H9 (cell line): ENCODE results near the gene HIPK2. TPM values are rescaled to one million over a fixed set of nuclear protein-coding genes. Genes with fewer than 3 reads are reported as not detected.

Experiments used
- DNase-seq: peaks from one replicate; pipeline ENCODE4 v3.0.0-alpha.2; 2017
- H2AFZ ChIP-seq: one replicate; pipeline ENCODE4 v1.6.1; 2013; ENCODE audit warnings: mild to moderate bottlenecking, low read length, control low read depth, moderate library complexity
- H2AK5ac ChIP-seq: 2 replicates; pipeline ENCODE4 v1.6.1; 2013; ENCODE audit warnings: low read length, control low read depth, mixed read lengths; ENCODE audit not compliant: insufficient read length
- H2BK120ac ChIP-seq: one replicate; pipeline ENCODE4 v1.6.1; 2013; ENCODE audit warnings: low read depth, mild to moderate bottlenecking, low read length, control low read depth, inconsistent platforms; ENCODE audit not compliant: poor library complexity, severe bottlenecking
- H2BK12ac ChIP-seq: 2 replicates; pipeline ENCODE4 v1.6.1; 2013; ENCODE audit warnings: low read length, control low read depth, mixed read lengths, low read depth; ENCODE audit not compliant: insufficient read length
- H2BK15ac ChIP-seq: 2 replicates; pipeline ENCODE4 v1.6.1; 2013; ENCODE audit warnings: low read depth, low read length, control low read depth
- H2BK20ac ChIP-seq: one replicate; pipeline ENCODE4 v1.6.1; 2013; ENCODE audit warnings: low read depth, mild to moderate bottlenecking, low read length, control low read depth, inconsistent platforms; ENCODE audit not compliant: poor library complexity, severe bottlenecking
- H2BK5ac ChIP-seq: 2 replicates; pipeline ENCODE4 v1.6.1; 2013; ENCODE audit warnings: low read length, control low read depth, mixed read lengths; ENCODE audit not compliant: insufficient read length
- H3K14ac ChIP-seq: 2 replicates; pipeline ENCODE4 v1.6.1; 2013; ENCODE audit warnings: low read length, control low read depth; ENCODE audit not compliant: insufficient read depth
- H3K18ac ChIP-seq: 2 replicates; pipeline ENCODE4 v1.6.1; 2013; ENCODE audit warnings: low read depth, mild to moderate bottlenecking, mixed read lengths, low read length, control low read depth; ENCODE audit not compliant: insufficient read length
- H3K23ac ChIP-seq: 2 replicates; pipeline ENCODE4 v1.6.1; 2013; ENCODE audit warnings: low read length, control low read depth, mixed read lengths, low read depth; ENCODE audit not compliant: insufficient read length
- H3K23me2 ChIP-seq: 2 replicates; pipeline ENCODE4 v1.6.1; 2013; ENCODE audit warnings: low read depth, mild to moderate bottlenecking, mixed read lengths, low read length, control low read depth; ENCODE audit not compliant: insufficient read length, poor library complexity, severe bottlenecking
- H3K27ac ChIP-seq: 2 replicates; pipeline ENCODE4 v1.5.1; 2013; ENCODE audit warnings: low read length, control low read depth, mixed read lengths, low read depth; ENCODE audit not compliant: insufficient read length
- H3K27me3 ChIP-seq: 2 replicates; pipeline ENCODE4 v1.6.1; 2013; ENCODE audit warnings: low read length, control low read depth, inconsistent platforms; ENCODE audit not compliant: insufficient read depth
- H3K4ac ChIP-seq: 2 replicates; pipeline ENCODE4 v1.6.1; 2013; ENCODE audit warnings: low read depth, mild to moderate bottlenecking, control low read depth, inconsistent platforms, low read length, moderate library complexity
- H3K4me1 ChIP-seq: 2 replicates; pipeline ENCODE4 v1.6.1; 2013; ENCODE audit warnings: low read length, control low read depth, inconsistent platforms; ENCODE audit not compliant: insufficient read depth
- H3K4me2 ChIP-seq: 2 replicates; pipeline ENCODE4 v1.6.1; 2013; ENCODE audit warnings: low read length, control low read depth, mixed read lengths; ENCODE audit not compliant: insufficient read length, insufficient read depth
- H3K56ac ChIP-seq: 2 replicates; pipeline ENCODE4 v1.6.1; 2013; ENCODE audit warnings: low read depth, mild to moderate bottlenecking, mixed read lengths, low read length, control low read depth; ENCODE audit not compliant: insufficient read length
- H3K79me1 ChIP-seq: 2 replicates; pipeline ENCODE4 v1.6.1; 2013; ENCODE audit warnings: low read depth, mild to moderate bottlenecking, moderate library complexity, low read length, control low read depth, inconsistent platforms; ENCODE audit not compliant: insufficient read depth, poor library complexity, severe bottlenecking
- H3K79me2 ChIP-seq: 2 replicates; pipeline ENCODE4 v1.6.1; 2013; ENCODE audit warnings: low read length, control low read depth, inconsistent platforms; ENCODE audit not compliant: insufficient read depth
- H3K9ac ChIP-seq: 2 replicates; pipeline ENCODE4 v1.6.1; 2013; ENCODE audit warnings: low read length, control low read depth, mixed read lengths; ENCODE audit not compliant: insufficient read length; ENCODE audit errors: extremely low read depth
- H3K9me3 ChIP-seq: one replicate; pipeline ENCODE4 v1.6.1; 2013; ENCODE audit warnings: low read depth, low read length, inconsistent platforms; ENCODE audit not compliant: control insufficient read depth
- H3T11ph ChIP-seq: one replicate; pipeline ENCODE4 v1.6.1; 2013; ENCODE audit warnings: mild to moderate bottlenecking, low read length, control low read depth, inconsistent platforms
- H4K20me1 ChIP-seq: one replicate; pipeline ENCODE4 v1.6.1; 2013; ENCODE audit not compliant: control insufficient read depth, insufficient read length, insufficient read depth
- H4K5ac ChIP-seq: 2 replicates; pipeline ENCODE4 v1.6.1; 2013; ENCODE audit warnings: low read depth, mild to moderate bottlenecking, mixed read lengths, low read length, control low read depth; ENCODE audit not compliant: insufficient read length
- H4K8ac ChIP-seq: replicated peaks from 2 replicates; pipeline ENCODE4 v1.6.1; 2013; ENCODE audit warnings: low read length, control low read depth, mixed read lengths, low read depth; ENCODE audit not compliant: insufficient read length
- H4K91ac ChIP-seq: 2 replicates; pipeline ENCODE4 v1.6.1; 2013; ENCODE audit warnings: low read depth, mild to moderate bottlenecking, moderate library complexity, mixed read lengths, low read length, control low read depth; ENCODE audit not compliant: insufficient read length
- H3K27ac Mint-ChIP-seq, 3 experiments: 2 replicates in 2 of 3; 3 replicates in 1 of 3; pipeline ENCODE4 v1.8.0; 2020 to 2021; ENCODE audit warnings: mixed read lengths in 3 of 3, mild to moderate bottlenecking in 1 of 3, moderate library complexity in 1 of 3
- H3K27me3 Mint-ChIP-seq: 2 replicates; pipeline ENCODE4 v1.8.0; 2021; ENCODE audit warnings: low read depth, mild to moderate bottlenecking, moderate library complexity, mixed read lengths
- H3K36me3 Mint-ChIP-seq, 3 experiments: 2 replicates in 2 of 3; 3 replicates in 1 of 3; pipeline ENCODE4 v1.8.0; 2020 to 2021; ENCODE audit warnings: low read depth in 3 of 3, mixed read lengths in 3 of 3; ENCODE audit not compliant: insufficient read depth in 1 of 3
- H3K4me1 Mint-ChIP-seq, 2 experiments: 2 replicates each; pipeline ENCODE4 v1.8.0; 2020; ENCODE audit warnings: mixed read lengths in 2 of 2
- H3K4me3 Mint-ChIP-seq, 2 experiments: 2 replicates in 1 of 2; 3 replicates in 1 of 2; pipeline ENCODE4 v1.8.0; 2020 to 2021; ENCODE audit warnings: mild to moderate bottlenecking in 2 of 2, mixed read lengths in 2 of 2, moderate library complexity in 1 of 2
- H3K9me3 Mint-ChIP-seq, 2 experiments: 2 replicates in 1 of 2; 3 replicates in 1 of 2; pipeline ENCODE4 v1.8.0; 2020; ENCODE audit warnings: mild to moderate bottlenecking in 2 of 2, mixed read lengths in 2 of 2, moderate library complexity in 1 of 2
- WGBS: extraction: QIAGEN DNeasy Blood & Tissue Kit; methylation state at CpG from one replicate; pipeline ENCODE4 v1.1.7; 2013; ENCODE audit warnings: missing lambda C conversion rate, low lambda C conversion rate, mixed read lengths; ENCODE audit not compliant: insufficient read length; ENCODE audit errors: extremely low coverage; 5-methylcytosine and 5-hydroxymethylcytosine counted together
- total RNA-seq: library from RNA; stranded (reverse); gene quantifications from 2 replicates; pipeline ENCODE4 v1.2.1, GENCODE V29; 2021
- TF ChIP-seq, protein P1 (sequence below): fragments of 200-600 bp; sonication (generic); conservative IDR thresholded peaks from 3 replicates; pipeline ENCODE4 v1.8.0; 2021; ENCODE audit warnings: antibody characterized with exemption, mild to moderate bottlenecking

HIPK2 gene
- total RNA-seq, 1 experiment from 2014 or later, result 21.9 TPM

GRCh38 chr7:139731802-139732470 is 45.9 kb downstream of the HIPK2 start:
- Histone ChIP-seq H3K9ac (no peak overlapping the region), H3K18ac (no peak overlapping the region), H3K4me1 (no peaks in the 10 kb centered on the region), H3K14ac (no peak overlapping the region), H2BK12ac (no peak overlapping the region), H2BK120ac (no peak overlapping the region), H4K20me1 (no peaks in the 10 kb centered on the region), H2BK20ac (no peak overlapping the region), H4K8ac (no peak overlapping the region), H3K9me3 (no peaks in the 10 kb centered on the region), H2AK5ac (no peak overlapping the region), H3K4ac (no peak overlapping the region), H3K23ac (no peak overlapping the region), H2BK5ac (no peak overlapping the region), H3K56ac (no peak overlapping the region), H3T11ph (no peak overlapping the region), H4K91ac (no peak overlapping the region), H3K27ac (no peak overlapping the region), H2AFZ (no peak overlapping the region), H2BK15ac (no peak overlapping the region), H3K79me1 (no peaks in the 10 kb centered on the region), H4K5ac (no peak overlapping the region), H3K23me2 (no peaks in the 10 kb centered on the region), H3K79me2 (no peaks in the 10 kb centered on the region; the same call in 1 of the 2 replicates), H3K27me3 (no peaks in the 10 kb centered on the region), H3K4me2 (no peak overlapping the region)
- no peak for DNase-seq
- Mint-ChIP-seq H3K9me3 (no peaks in the 10 kb centered on the region; a peak in 1 of 5 replicates), H3K36me3 (peaks cover 3 to 16% (median 5%) of the 10 kb centered on the region in 3 experiments; a peak in 5 of 7 replicates), H3K4me3 (no peak overlapping the region), H3K4me1 (peaks cover 13 to 19% of the 10 kb centered on the region in 2 experiments), H3K27ac (peak overlapping the region in 1 of 3 experiments; percentile 28; a peak in 2 of 7 replicates), H3K27me3 (no peaks in the 10 kb centered on the region)
- no CpG with 5 or more reads among the region's 9 CpGs for WGBS
- TF ChIP-seq, protein P1, sequence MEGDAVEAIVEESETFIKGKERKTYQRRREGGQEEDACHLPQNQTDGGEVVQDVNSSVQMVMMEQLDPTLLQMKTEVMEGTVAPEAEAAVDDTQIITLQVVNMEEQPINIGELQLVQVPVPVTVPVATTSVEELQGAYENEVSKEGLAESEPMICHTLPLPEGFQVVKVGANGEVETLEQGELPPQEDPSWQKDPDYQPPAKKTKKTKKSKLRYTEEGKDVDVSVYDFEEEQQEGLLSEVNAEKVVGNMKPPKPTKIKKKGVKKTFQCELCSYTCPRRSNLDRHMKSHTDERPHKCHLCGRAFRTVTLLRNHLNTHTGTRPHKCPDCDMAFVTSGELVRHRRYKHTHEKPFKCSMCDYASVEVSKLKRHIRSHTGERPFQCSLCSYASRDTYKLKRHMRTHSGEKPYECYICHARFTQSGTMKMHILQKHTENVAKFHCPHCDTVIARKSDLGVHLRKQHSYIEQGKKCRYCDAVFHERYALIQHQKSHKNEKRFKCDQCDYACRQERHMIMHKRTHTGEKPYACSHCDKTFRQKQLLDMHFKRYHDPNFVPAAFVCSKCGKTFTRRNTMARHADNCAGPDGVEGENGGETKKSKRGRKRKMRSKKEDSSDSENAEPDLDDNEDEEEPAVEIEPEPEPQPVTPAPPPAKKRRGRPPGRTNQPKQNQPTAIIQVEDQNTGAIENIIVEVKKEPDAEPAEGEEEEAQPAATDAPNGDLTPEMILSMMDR, result no peak
